H1 (cell line): Measurements from ENCODE around the gene HFE. TPM values are rescaled to one million over a fixed set of nuclear protein-coding genes. Genes with fewer than 3 reads are reported as not detected.

Experiments used
- ASH2L ChIP-seq: fragments of 200-600, 300-600 bp; sonication (generic); IDR thresholded peaks from one replicate; pipeline ENCODE4 v1.7.1; 2017; ENCODE audit warnings: low read length
- CBX8 ChIP-seq: fragments of 300-800, 300-1000 bp; sonication (generic); IDR thresholded peaks from 2 replicates; pipeline ENCODE4 v1.7.1; 2016; ENCODE audit warnings: low read depth, low read length, borderline replicate concordance
- CEBPB ChIP-seq: IDR thresholded peaks from 2 replicates; pipeline ENCODE4 v1.6.1; 2012; ENCODE audit warnings: low read depth, low read length
- CTBP2 ChIP-seq: IDR thresholded peaks from 2 replicates; pipeline ENCODE4 v1.7.0; 2011; ENCODE audit warnings: borderline replicate concordance, mild to moderate bottlenecking, moderate library complexity, mixed read lengths, low read length; ENCODE audit not compliant: insufficient read depth, insufficient read length
- E2F6 ChIP-seq: IDR thresholded peaks from 2 replicates; pipeline ENCODE4 v1.6.1; 2012; ENCODE audit warnings: inconsistent platforms
- HDAC6 ChIP-seq: IDR thresholded peaks from one replicate; pipeline ENCODE4 v1.7.1; 2012; ENCODE audit warnings: low read depth, mild to moderate bottlenecking, inconsistent platforms, low read length, moderate library complexity
- MAX ChIP-seq: IDR thresholded peaks from 2 replicates; pipeline ENCODE4 v1.6.1; 2012; ENCODE audit warnings: inconsistent platforms
- NANOG ChIP-seq: IDR thresholded peaks from 2 replicates; pipeline ENCODE4 v1.6.1; 2011; ENCODE audit warnings: low read length, low read depth, mild to moderate bottlenecking, inconsistent platforms; ENCODE audit not compliant: insufficient read depth, poor library complexity, severe bottlenecking
- NRF1 ChIP-seq: IDR thresholded peaks from 2 replicates; pipeline ENCODE4 v1.6.1; 2011; ENCODE audit warnings: mild to moderate bottlenecking, low read depth, low read length, improper control_type of control experiment
- PHF8 ChIP-seq: fragments of 200-600 bp; sonication (generic); conservative IDR thresholded peaks from 2 replicates; pipeline ENCODE4 v1.7.1; 2012; ENCODE audit warnings: low read depth, mild to moderate bottlenecking, inconsistent platforms, low read length, moderate library complexity
- RAD21 ChIP-seq, 2 experiments: IDR thresholded peaks in 1 of 2; conservative IDR thresholded peaks in 1 of 2; 2 replicates each; pipeline ENCODE4 v1.6.1; 2011; ENCODE audit warnings: low read depth in 2 of 2, low read length in 2 of 2, improper control_type of control experiment in 1 of 2, inconsistent platforms in 1 of 2, mild to moderate bottlenecking in 1 of 2, moderate library complexity in 1 of 2
- RBBP5 ChIP-seq: IDR thresholded peaks from 2 replicates; pipeline ENCODE4 v1.7.1; 2012; ENCODE audit warnings: low read depth, mild to moderate bottlenecking, inconsistent platforms, low read length, moderate library complexity, borderline replicate concordance
- SIX5 ChIP-seq: IDR thresholded peaks from 2 replicates; pipeline ENCODE4 v1.6.1; 2011; ENCODE audit warnings: mild to moderate bottlenecking, low read depth, low read length
- SP1 ChIP-seq: IDR thresholded peaks from 2 replicates; pipeline ENCODE4 v1.6.1; 2011; ENCODE audit warnings: low read depth, low read length
- TCF12 ChIP-seq: IDR thresholded peaks from 2 replicates; pipeline ENCODE4 v1.6.1; 2011; ENCODE audit warnings: low read depth, mild to moderate bottlenecking, low read length
- polyA plus RNA-seq, 7 experiments: library from polyadenylated mRNA; depleted of rRNA in 3 of 7; stranded (reverse) in 5 of 7; unstranded in 2 of 7; fragments of >200 nt in 5 of 7; fragments of 200-250 nt in 2 of 7; gene quantifications; 1 replicate in 5 of 7; 2 replicates in 1 of 7; 4 replicates in 1 of 7; pipeline versions ENCODE4 v1.2.1 to v1.2.3, GENCODE V29; 2011 to 2013; ENCODE audit warnings: missing spikeins in 2 of 7, mixed read lengths in 2 of 7
- total RNA-seq: library from RNA; stranded (reverse); fragmentation: NEBNext Ultra II Directional; extraction: Animal tissue kit (Norgen Biotek cat#: 25700); gene quantifications from 2 replicates; pipeline ENCODE4 v1.2.1, GENCODE V29; 2021

The HFE gene
- total and polyA plus RNA-seq, 2 of the 8 experiments (the other 6 are each of a cell fraction or from before 2014, with no cell fraction given), result 1.6 to 2.0 TPM

- peak; percentile 56 for TF ChIP-seq PHF8
- no peak for TF ChIP-seq SIX5
- no peak for TF ChIP-seq NRF1
- TF ChIP-seq HDAC6, result no peak
- no peak for TF ChIP-seq CBX8
- no peak for TF ChIP-seq CEBPB
- TF ChIP-seq RBBP5, result no peak
- peak; percentile 76 for TF ChIP-seq ASH2L
- TF ChIP-seq CTBP2, result no peak
- no peak for TF ChIP-seq TCF12
- TF ChIP-seq NANOG, result no peak
- TF ChIP-seq E2F6, result no peak
- TF ChIP-seq RAD21 (IDR thresholded peaks at IDR 0.05 in 1 of 2, conservative IDR thresholded peaks at IDR 0.05 in 1 of 2; ENCODE audit: low read depth in 2 of 2, low read length in 2 of 2), result no peak
- peak; percentile 98 for TF ChIP-seq SP1
- no peak for TF ChIP-seq MAX
These were observed 36.9 kb downstream of the HFE start (continued) for GRCh38 chr6:26123947-26124780.
